Loucy (cell line): Measurements from ENCODE around the gene TMEM208.

Experiments used
- H2AFZ ChIP-seq: fragments of 200-600 bp; sonication (generic); 2 replicates; pipeline ENCODE4 v1.6.0; 2016; ENCODE audit warnings: antibody characterized with exemption, mild to moderate bottlenecking, low read length, moderate library complexity
- H3F3A ChIP-seq: fragments of 200-600 bp; 2 replicates; pipeline ENCODE4 v1.6.0; 2016; ENCODE audit warnings: antibody characterized with exemption, low read depth, mild to moderate bottlenecking
- H3K27me3 ChIP-seq: fragments of 200-600 bp; sonication (generic); 2 replicates; pipeline ENCODE4 v1.6.1; 2014; ENCODE audit warnings: low read length, mild to moderate bottlenecking; ENCODE audit not compliant: insufficient read depth, poor library complexity, severe bottlenecking
- H3K36me3 ChIP-seq: fragments of 200-600 bp; sonication (generic); 2 replicates; pipeline ENCODE4 v1.6.1; 2016; ENCODE audit warnings: low read length; ENCODE audit not compliant: insufficient read depth
- H3K4me1 ChIP-seq: fragments of 200-600 bp; sonication (generic); 2 replicates; pipeline ENCODE4 v1.5.1; 2014; ENCODE audit warnings: low read length, mild to moderate bottlenecking; ENCODE audit not compliant: insufficient read depth, poor library complexity, severe bottlenecking
- H3K4me2 ChIP-seq: fragments of 200-600 bp; sonication (generic); 2 replicates; pipeline ENCODE4 v1.6.0; 2014; ENCODE audit warnings: antibody characterized with exemption, low read length, low read depth, mild to moderate bottlenecking; ENCODE audit not compliant: poor library complexity, severe bottlenecking
- H3K4me3 ChIP-seq: fragments of 200-600 bp; sonication (generic); 2 replicates; pipeline ENCODE4 v1.5.1; 2014; ENCODE audit warnings: low read length, mild to moderate bottlenecking, mixed read lengths; ENCODE audit not compliant: poor library complexity, severe bottlenecking
- H3K79me2 ChIP-seq: fragments of 200-600 bp; sonication (generic); 2 replicates; pipeline ENCODE4 v1.6.1; 2014; ENCODE audit warnings: low read length; ENCODE audit not compliant: insufficient read depth
- H3K9ac ChIP-seq: fragments of 200-600 bp; sonication (generic); 2 replicates; pipeline ENCODE4 v1.6.0; 2014; ENCODE audit warnings: mild to moderate bottlenecking, low read depth, low read length, moderate library complexity; ENCODE audit not compliant: poor library complexity, severe bottlenecking
- H3K9me2 ChIP-seq: fragments of 200-600 bp; sonication (generic); replicated peaks from 2 replicates; pipeline ENCODE4 v1.6.1; 2016; ENCODE audit warnings: low read depth, low read length, mixed read lengths
- H3K9me3 ChIP-seq: fragments of 200-600 bp; sonication (generic); 2 replicates; pipeline ENCODE4 v1.6.1; 2014; ENCODE audit warnings: mild to moderate bottlenecking, antibody characterized with exemption, low read length, low read depth; ENCODE audit not compliant: insufficient read depth
- H4K20me1 ChIP-seq: fragments of 200-600 bp; sonication (generic); 2 replicates; pipeline ENCODE4 v1.6.0; 2014; ENCODE audit warnings: antibody characterized with exemption, low read length, mild to moderate bottlenecking; ENCODE audit not compliant: insufficient read depth, poor library complexity, severe bottlenecking
- CTCF ChIP-seq: fragments of 200-600 bp; sonication (generic); conservative IDR thresholded peaks from 2 replicates; pipeline ENCODE4 v1.5.1; 2014; ENCODE audit warnings: mild to moderate bottlenecking, antibody characterized with exemption, low read length
- EZH2phosphoT487 ChIP-seq: fragments of 200-600 bp; IDR thresholded peaks from 2 replicates; pipeline ENCODE4 v1.6.1; 2018; ENCODE audit warnings: antibody characterized with exemption, mild to moderate bottlenecking, moderate library complexity, borderline replicate concordance

Gene TMEM208

GRCh38 chr16:67208154-67208896, 18.6 kb upstream of the TMEM208 start:
- H3K9me2 ChIP-seq = no peaks in the 10 kb centered on the region
- TF ChIP-seq CTCF (no peak), EZH2phosphoT487 (no peak)
- no peaks in the 10 kb centered on the region for H3F3A ChIP-seq
- H3K9me3 ChIP-seq = no peaks in the 10 kb centered on the region
- no peaks in the 10 kb centered on the region for H3K27me3 ChIP-seq
- H3K4me3 ChIP-seq = no peak overlapping the region
- no peaks in the 10 kb centered on the region for H4K20me1 ChIP-seq
- H3K79me2 ChIP-seq = no peaks in the 10 kb centered on the region
- H3K4me2 ChIP-seq = no peak overlapping the region
- no peak overlapping the region for H2AFZ ChIP-seq
- peaks cover 4% of the 10 kb centered on the region for H3K4me1 ChIP-seq
- no peak overlapping the region for H3K9ac ChIP-seq
- peaks cover 9% of the 10 kb centered on the region; the same call in 1 of the 2 replicates for H3K36me3 ChIP-seq

GRCh38 chr16:67209565-67209964, 17.4 kb upstream of the TMEM208 start:
- Histone ChIP-seq H3K4me2 (no peak overlapping the region), H3K4me1 (peaks cover 4% of the 10 kb centered on the region), H3K36me3 (no peaks in the 10 kb centered on the region), H3K4me3 (no peak overlapping the region), H3K27me3 (no peaks in the 10 kb centered on the region), H4K20me1 (no peaks in the 10 kb centered on the region), H2AFZ (no peak overlapping the region), H3K79me2 (no peaks in the 10 kb centered on the region), H3K9me3 (no peaks in the 10 kb centered on the region), H3K9ac (no peak overlapping the region), H3F3A (no peaks in the 10 kb centered on the region), H3K9me2 (no peaks in the 10 kb centered on the region)
- no peak for TF ChIP-seq EZH2phosphoT487
- TF ChIP-seq CTCF = no peak

DNA sequence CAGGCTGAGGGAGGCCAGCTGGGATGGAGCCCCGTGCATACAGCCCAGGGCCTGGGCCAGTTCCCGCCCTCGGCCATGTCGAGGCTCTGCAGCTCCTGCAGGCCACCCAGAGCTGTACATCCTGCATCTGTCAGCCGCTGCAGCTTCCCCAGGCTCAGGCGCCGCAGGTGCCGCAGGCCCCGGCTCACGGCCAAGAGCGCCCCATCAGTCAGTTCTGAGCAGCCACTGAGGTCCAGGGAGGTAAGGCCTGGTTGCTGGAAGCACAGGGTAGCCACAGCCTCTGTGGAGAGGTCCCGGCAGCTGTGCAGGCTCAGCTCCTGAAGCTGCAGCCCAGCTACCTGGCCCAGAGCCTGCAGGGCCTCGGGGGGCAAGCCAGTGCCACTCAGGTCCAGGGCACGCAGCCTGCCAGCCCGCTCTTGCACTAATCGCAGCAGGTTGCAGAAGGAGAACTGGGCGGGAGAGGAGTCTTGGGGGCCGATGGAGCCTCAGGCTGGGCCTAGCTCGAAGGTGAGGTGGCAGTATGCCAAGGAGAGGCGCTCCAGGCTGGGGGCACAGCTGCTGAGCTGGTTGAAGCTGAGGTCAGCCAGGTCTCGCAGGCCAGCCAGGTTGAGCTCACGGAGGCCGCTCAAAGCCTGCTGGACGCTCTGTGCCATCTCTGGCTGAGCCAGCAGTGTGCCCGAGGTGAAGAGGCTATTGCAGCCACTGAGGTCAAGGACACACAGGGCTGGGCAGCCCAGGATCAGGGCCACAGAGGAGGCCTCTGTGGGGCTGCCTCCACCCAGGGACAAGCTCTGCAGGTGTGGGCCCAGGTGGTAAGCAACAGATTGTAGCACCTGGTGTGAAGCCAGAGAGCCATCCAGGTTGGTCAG, 16.6 kb upstream of the TMEM208 start:
- Histone ChIP-seq H3K9me2 (no peaks in the 10 kb centered on the region), H4K20me1 (no peaks in the 10 kb centered on the region), H3K79me2 (no peaks in the 10 kb centered on the region), H3K27me3 (no peaks in the 10 kb centered on the region), H3K4me1 (peaks cover 4% of the 10 kb centered on the region), H3K9ac (no peak overlapping the region), H3F3A (no peaks in the 10 kb centered on the region), H3K36me3 (no peaks in the 10 kb centered on the region), H3K4me2 (no peak overlapping the region), H3K9me3 (no peaks in the 10 kb centered on the region), H3K4me3 (no peak overlapping the region), H2AFZ (no peak overlapping the region)
- no peak for TF ChIP-seq EZH2phosphoT487
- TF ChIP-seq CTCF = no peak
